ENCODE data around the gene PNPLA5.

PNPLA5 gene

DNA sequence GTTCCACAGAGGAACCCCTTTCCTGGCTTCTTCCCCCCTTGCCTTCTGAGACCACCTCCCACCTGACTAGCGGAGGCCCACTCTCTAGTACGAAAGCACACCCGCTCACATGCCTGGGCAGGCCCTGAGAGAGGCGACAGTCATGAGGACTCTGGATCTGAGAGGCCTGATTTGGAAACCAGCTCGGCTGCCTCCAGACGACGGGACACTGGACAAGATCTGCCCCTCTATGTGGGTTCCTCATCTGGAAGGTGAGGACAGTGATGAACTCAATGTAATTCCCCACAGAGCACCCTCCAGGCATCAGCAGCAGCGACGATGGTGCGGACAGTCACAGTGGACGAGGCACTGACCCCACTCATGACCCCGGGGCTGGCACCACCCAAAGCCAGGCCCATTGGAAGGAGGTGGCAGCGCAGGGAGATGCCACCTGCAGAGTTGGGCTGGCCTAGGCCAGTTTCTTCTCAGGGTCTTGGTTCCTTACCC lies 37.0 kb downstream of the PNPLA5 start:
- DNase-seq (ENCODE audit: low read depth in 2 of 2) = no peak

- no peak for DNase-seq (ENCODE audit: low read depth in 2 of 2)
Measured at GRCh38 chr22:43854121-43854785, 37.6 kb downstream of the PNPLA5 start.

DNA sequence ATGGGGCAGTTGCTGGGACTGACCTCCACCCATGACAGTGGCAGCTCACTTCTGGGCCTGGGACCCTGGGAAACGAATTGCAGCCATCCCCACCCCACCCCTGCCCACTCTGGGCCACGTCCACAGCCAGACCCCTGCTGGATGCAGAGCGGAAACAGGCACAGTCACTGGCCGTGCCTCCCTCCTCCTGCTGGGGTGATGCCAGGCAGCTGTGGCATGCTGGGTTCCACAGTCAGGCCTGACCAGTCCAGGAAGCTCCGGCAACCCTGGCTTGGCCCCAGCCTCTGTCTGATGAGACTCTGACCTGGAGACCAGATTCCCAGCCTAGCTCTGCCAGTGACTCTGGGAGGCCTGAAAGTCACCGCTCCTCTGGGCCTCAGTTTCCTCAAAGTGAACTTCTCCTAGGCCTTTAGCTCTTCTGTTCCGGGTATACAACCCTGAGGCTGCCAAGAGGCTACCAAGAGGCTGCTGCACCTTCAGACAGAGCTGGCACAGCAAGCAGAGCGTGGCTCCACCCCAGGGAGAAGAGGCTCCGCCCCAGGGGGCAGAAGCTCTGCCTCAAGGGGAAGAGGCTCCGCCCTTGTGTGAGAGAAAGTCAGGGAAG lies 38.4 kb downstream of the PNPLA5 start:
- no peak for DNase-seq (ENCODE audit: low read depth in 2 of 2)

DNA sequence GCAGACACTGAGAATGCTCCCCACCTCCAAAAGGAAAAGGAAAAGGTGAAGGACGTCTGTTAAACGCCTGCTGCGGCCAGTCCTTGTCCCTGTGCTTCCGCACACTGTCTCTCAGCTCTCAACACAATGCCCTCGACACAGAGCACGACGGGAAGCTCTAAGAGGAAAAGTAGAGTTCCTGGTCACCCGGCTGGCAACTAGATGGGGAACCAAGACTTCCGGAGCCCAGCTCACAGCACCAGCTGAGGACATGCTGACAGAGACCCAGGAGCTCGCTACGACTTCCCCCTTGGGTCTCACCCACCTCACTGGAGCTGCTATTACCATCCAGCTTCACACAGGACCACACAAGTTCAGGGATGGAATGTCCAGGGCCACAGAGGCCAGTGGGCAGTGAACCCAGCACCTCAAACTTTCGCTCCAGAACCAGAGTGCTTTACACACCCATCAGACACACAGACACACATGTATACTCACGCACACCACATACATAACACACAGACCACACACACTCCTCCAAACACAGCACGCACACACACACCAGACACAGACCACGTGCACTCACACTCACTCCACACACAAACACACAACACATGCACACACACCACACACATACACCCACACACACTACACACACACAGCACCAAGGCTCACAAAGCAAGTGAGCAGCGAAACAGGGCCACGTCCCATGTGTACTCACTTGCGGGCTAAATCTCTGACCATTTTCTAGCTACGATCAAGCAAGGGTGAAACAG lies 39.1 kb downstream of the PNPLA5 start:
- no peak for DNase-seq (ENCODE audit: low read depth in 2 of 2)

DNA sequence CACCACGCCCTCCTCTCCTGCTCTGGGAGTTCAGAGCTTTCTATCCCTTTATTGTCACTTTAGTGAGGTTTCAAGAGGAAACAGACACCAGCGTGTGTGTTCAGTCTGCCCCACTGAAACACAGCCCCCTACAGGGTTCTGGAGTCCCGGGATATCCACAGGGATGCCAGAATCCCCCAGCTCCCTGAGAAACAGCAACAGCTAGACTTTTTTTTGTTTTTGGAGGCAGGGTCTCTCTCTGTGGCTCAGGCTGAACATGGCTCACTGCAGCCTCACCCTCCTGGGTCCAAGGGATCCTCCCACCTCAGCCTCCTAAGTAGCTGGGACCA lies 39.9 kb downstream of the PNPLA5 start:
- DNase-seq (ENCODE audit: low read depth in 2 of 2) = no peak

DNA sequence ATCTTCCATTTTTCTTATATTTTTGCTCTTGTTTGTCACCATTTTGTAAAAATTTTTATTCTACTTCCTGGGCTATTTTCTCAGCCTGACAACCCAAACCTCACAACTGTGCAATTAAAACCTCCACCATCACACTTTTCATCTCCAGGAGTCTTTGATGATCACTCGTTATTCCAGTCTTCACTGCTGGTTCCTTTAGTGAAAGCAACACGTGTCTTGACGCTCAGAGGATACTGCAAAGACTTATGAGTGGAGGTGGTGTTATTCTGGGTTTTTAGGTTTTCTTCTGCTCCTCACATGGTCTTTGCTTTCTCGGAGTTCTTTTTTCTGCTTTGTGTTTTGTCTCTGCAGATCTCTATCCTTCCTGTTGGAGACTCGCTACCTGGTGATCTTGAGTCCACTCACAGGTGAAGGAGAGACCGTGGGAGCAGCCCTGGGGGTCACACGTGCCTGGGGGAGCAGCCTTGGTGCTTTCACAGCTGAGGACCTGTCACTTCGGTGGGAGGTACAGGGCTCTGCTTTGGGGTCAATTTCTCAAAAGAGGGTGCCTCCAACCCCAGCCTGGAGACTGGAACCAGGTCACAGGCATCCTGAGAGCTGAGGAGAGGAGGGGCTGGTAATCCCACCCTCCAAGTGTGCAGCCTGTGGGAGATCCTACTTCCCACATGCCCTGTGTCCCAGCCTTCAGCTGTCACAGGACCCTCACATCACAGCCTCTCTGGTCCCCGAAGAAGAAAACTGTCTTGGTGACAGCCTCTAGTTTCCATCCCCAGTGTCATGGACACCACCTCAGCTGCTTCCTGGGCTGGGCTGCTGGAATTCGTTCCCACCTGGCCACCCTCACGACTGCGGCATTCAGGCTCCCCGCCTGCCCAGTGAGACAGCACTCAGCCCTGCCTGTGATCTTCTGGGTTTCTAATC lies 40.5 kb downstream of the PNPLA5 start:
- DNase-seq (ENCODE audit: low read depth in 2 of 2) = no peak

- no peak for DNase-seq (ENCODE audit: low read depth in 2 of 2)
Measured at GRCh38 chr22:43850529-43850928, 41.3 kb downstream of the PNPLA5 start.

DNA sequence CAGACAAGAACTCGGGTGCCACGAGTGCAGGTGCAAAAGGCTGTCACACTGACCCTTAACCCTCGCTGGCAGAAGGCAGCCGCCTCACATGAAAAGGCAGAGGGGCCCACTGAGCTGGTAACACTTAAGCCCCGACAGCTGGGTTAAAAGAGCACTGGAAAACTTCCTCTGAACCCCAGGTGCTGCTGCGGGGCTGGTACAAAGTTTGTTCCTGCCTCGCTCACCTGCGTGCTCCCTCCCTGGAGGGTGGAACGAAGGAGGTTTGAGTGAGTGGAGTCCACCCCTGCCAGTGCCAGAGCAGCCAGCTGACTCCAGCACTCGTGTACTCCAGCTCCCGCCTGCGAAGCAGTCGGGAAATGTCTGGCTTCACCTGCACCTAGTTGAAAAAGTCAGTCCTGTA lies 42.1 kb downstream of the PNPLA5 start:
- no peak for DNase-seq (ENCODE audit: low read depth in 2 of 2)

DNA sequence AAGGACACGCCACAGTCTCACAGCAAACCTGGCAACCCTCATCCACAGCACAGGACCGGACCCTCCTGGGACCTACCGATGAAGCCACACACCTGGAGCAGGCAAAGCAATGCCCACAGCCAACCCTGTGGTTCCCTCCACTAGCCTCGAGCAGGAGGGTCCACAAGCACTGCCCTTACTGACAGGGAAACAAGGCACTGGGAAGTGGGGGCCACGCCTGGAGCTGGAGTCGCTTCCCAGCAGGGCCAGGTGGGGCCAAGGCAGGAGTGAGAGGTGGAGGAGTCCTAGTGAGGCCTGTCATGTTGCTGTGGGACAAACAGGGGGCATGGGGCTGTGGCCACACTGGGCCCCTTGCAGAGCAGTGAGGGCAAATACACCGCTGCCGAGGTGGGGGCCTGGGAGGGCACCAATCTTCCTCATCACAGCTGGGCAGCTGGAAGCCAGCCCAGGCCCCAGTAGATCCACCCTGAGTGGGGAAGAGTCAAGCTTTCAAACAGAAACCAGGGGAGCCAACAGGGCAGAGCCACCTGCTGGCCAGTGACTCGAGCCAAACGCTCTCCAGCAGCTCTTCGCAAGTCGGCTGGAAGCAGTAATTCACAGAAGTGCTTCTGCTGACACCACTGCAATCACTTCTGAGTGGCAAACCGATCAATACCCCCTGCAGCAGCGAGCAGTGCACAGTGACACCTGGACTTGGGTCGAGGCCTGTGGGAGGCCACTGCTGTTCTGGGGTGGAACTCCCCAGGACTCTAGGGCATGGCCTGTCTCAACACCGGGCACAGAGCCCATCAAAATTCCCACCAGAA lies 43.2 kb downstream of the PNPLA5 start:
- DNase-seq (ENCODE audit: low read depth in 2 of 2) = no peak

DNA sequence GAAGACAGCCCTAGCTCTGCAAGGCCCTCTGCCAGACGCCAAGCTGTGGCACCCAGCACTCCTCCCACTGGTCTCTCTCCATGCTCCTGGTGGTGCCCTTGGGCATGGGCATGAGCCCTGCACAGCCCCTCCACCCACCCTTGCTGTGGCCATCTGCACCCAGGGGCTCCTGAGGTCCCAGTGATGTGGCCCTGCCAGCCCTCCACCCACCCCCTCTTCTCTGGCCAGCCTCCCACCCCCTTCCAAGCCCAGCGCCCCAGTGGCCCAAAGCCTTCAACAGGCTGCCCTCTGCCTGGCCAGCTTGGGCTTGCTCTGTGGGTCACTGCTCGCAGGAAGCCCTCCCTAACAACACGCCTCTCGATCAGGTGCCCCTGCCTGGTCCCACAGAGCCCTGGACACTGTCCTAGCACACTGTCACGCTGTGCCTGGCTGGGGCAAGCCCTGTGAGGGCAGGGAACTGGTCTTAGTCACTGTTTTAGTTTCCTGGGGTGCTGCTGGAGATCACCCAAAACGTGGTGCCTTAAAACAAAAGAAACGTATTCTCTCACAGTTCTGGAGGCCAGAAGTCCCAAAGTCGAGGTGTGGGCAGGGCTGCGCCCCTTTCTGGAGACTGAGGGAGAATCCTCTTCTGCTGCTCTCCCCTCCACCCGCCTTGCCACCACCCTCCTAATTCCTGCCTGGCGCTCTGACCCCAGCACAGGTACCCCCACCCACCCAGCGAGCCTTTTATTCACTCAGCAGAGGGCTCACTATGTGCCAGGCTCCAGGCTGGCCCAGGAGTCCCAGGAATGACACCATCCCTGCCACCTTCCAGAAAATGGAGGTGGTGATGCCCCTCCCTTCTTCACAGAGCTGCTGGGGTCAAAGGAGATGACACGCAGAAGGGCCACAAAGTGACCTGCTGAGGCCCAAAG lies 44.2 kb downstream of the PNPLA5 start:
- no peak for DNase-seq (ENCODE audit: low read depth in 2 of 2)

GRCh38 chr22:43846966-43847365 lies 44.8 kb downstream of the PNPLA5 start:
- DNase-seq (ENCODE audit: low read depth in 2 of 2) = no peak

- no peak for DNase-seq (ENCODE audit: low read depth in 2 of 2)
Measured at GRCh38 chr22:43845981-43846380, 45.8 kb downstream of the PNPLA5 start.

- no peak for DNase-seq (ENCODE audit: low read depth in 2 of 2)
Measured at GRCh38 chr22:43844560-43845545, 47.0 kb downstream of the PNPLA5 start.

DNA sequence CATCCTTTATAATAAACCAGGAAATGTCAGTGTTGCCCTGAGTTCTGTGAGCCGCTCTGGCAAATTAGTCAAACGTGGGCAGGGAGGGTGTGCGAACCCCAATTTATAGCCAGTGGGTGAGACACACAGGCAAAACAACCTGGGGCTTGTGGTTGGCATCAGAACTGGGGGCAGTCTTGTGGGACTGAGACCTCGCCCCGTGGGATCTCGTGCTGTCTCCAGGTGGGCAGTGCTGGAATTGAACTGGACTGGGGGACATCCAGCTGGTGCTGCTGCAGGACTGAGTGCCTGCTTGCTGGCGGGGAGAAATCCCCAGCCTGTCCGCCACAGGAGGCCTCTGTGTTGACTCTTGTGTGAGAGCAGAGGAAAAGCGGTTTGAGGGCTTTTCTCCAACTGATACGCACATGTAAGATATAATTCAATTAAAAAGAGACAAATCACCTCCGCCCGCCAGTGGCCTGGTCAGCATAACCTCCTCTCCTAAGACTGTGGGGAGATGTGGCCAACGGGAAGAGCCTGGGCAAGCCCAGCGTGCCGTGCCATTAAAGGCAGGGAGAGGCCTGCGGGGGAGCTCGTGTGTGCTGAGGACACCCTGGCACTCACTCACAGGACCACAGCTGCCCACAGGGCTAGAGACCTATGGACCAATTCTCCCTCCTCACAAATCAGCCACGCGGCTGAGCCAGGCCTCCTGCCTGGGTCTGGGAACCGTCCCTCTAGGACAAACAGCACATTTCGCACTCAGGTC lies 47.9 kb downstream of the PNPLA5 start:
- no peak for DNase-seq (ENCODE audit: low read depth in 2 of 2)

DNA sequence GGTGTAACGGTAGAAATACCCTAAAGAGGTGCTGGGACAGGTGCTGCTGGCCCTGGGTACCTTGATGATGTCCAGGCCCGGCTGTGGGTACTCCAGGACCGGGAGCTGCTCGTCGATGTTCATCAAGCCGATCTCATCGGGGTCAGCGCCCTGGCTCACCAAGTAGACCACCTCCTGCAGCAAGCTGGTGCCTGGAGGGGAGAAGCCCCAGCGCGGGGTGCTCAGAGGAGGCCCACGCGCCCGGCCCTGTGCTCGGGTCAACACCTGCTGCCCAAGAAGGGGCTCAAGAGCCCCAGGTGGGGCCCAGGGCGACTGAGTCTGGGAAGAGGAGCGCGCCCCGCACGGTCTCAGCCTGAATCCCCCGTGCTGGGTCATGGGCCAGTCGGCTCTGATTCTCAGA lies 50.1 kb downstream of the PNPLA5 start:
- DNase-seq (ENCODE audit: low read depth in 2 of 2) = no peak

GRCh38 chr22:43840851-43841250 lies 51.0 kb downstream of the PNPLA5 start:
- DNase-seq (ENCODE audit: low read depth in 2 of 2) = no peak

DNA sequence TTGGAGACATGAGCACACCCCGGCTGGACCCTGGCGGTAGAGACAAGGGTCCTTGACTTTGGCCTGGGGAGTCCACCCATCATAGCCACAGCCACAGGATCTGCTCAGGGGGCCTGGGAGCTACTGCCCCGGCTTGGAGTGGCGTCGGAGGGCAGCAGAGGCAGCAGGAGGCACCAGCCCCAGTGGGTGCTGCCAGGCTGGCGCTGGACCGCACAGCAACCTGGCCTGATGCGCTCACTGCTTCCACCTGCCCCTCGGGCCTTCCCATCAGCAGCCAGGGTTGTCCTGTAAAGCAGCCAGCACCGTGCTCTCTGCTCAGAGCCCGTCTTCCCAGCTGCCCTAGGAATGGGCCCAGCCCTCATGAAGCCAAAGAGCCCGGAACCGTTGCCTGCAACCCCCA lies 51.4 kb downstream of the PNPLA5 start:
- no peak for DNase-seq (ENCODE audit: low read depth in 2 of 2)

GRCh38 chr22:43839781-43840180 lies 52.0 kb downstream of the PNPLA5 start:
- no peak for DNase-seq (ENCODE audit: low read depth in 2 of 2)

Data from stimulated activated CD8-positive, alpha-beta memory T cell treated with anti-CD3 and anti-CD28 coated beads, Interleukin-2, amount 100 ng/mL, for 1 hour (primary cell).